NCI-H524 (cell line): ENCODE results near the gene AUTS2.

ENCODE experiments used
- DNase-seq, 2 experiments: peaks; one replicate each; lab custom pipeline; 2025; lab: John Stamatoyannopoulos, UW

AUTS2 gene

DNA sequence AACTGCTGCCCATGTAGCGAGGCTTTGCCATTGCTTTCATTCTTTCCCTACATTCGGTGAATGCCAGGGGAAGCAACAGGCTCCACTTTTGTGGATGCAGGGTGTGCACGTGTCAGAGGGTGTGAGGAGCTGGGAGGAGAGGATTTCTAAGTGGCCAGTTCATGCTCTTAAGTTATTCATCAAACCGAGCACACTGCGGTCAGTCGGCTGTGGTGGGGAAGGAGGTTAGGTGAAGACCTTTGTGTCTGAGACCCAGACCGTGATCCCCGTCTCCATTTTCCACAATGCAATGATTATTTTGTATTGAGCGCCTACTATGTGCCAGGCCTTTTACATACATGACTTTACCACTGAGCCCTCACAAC is 1095.0 kb downstream of the AUTS2 start:
- DNase-seq, result peak in 1 of 2 experiments; percentile 38

DNA sequence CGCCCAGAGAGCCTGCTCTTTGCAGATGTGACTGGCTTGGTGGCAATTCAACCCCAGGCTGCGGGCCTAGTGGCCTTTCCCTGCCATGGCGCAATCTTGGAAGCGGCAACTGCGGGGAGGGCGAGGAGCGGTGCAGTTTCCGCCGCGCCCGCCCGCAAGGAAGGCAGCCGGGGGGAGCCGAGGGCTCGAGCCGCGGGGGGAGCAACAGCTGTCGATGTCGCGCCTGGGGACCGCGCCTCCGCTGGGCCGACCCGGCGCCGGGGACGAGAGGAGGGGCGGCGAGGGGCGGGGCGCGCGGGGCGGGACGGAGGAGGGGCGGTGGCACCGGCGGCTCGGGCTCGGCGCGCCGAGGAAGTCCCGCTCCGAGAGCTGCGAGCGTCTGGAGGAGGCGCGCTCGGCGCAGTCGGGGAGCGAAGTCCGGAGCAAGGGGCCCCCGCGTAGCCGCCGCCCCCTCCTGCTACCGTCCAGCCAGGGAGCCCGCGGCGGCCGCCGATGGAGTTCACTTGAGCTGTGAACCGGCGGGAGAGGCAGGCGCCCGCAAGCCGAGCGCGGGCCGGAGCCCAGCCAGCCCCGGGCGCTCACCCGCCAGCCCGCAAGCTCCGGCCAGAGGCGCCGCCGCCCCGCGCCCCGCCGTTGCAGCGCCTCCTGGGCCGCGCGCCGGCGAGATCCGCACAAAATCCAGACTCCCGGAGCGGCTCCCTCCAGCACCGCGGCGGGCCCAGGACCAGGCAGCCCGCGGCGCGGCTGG is 1095.6 kb downstream of the AUTS2 start:
- DNase-seq, result peak; percentile 67 to 76

DNA sequence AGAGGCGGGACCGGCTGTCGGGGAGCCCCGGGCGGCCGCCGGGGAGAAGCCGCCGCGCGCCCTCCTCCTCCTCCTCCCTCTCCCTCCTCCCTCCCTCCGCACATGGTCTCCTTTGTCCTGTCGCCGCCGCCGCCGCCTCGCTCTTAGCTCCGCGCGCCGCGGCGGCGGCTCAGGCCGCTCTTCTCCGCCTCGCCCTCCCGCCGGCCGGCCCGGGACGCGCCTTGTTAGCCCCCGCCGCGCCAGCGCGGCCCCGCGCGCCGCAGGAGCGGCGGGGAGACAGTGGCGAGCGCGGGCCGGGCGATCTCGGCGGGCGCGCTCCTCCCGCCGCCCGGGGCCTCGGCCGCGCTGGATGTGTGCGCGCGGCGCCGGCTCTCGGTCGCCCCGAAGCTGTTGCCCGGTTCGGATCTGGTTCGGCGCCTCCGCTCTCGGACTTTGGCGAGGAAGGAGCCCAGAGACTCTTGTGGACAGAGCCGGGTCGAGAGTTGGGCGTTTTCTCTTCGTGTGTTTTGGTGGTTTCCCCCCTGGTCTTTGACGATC is 1096.2 kb downstream of the AUTS2 start:
- peak; percentile 3 to 34 for DNase-seq

DNA sequence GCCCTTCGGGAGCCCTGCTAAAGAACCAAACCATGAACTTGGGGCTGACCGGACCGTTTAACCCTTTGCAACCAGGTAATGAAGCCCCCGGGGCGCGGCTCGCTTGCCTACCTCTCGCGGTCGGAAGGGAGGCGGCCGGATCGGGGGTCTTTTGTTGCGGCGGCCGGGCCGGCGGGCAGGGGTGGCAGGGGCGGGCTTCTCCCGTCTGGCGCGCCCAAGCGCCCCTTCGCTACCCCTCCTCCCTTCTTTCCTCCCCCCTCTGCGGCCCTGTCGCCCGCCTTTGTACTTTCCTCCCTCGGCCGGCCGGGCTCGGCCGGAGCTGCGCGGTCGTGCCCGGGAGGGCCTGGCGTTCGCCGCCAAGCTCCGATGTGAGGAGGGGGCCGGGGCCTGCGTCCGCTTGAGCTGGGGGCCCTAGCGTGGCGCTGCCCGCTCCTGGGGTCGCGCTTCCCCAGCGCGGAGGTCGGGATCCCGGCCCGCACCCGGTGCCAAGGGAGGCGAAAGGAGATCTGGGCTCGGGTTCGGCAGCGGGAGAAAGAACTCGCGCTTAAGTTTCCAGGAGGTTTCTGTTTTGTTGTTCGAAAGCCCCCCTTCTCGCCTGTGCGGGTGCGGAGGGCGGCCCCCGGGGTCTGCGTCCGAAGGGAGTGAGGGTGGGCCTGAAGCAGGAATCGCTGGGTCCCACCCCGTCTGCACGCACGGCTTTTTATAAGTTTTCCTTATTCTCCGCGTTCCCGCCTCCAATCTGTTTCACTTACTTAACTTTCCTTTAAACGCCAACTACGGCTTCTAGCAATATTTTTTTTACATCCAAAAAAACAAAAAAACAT is 1096.9 kb downstream of the AUTS2 start:
- DNase-seq, result peak in 1 of 2 experiments; percentile 56

DNA sequence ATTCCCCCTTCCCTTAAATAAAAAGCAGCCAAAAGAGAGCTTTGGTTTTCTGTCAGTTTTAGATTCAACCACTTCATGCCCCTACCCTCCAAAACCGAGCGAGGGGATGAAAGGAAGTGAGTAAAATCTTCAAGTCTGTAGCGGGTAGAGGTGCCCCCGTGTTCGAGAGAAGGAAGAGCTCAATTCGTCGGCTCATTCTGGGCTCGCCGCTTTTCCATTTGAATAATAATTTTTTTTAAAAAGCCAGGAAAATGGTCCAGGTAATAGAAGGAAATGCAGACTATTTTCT is 1097.5 kb downstream of the AUTS2 start:
- peak; percentile 21 to 56 for DNase-seq

DNA sequence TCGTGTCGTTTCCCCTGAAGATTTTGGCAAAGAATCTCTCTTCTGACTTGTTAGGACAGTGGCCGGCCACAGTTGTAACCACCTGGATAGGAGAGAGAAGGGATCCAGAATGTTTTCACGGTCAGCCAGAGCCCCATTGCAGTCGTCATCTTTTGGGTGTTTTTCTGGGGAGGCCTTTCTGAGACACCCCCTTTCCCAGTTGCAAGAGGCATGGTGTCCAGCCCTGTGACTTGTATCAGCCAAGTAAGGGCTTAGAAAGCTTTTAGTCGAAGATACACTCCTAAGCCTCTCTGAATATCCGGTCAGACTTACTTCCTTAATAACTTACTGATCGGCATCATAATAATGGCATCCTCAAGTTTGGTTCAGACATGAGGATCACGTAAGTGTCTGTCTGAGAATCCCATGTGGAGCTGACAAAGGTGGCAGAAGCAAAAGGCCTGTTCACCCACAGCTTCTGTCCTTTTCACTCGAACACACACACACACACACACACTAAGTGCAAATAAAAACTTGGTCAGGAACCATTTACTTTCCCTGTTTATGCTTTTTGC is 1098.0 kb downstream of the AUTS2 start:
- peak; percentile 20 to 47 for DNase-seq

DNA sequence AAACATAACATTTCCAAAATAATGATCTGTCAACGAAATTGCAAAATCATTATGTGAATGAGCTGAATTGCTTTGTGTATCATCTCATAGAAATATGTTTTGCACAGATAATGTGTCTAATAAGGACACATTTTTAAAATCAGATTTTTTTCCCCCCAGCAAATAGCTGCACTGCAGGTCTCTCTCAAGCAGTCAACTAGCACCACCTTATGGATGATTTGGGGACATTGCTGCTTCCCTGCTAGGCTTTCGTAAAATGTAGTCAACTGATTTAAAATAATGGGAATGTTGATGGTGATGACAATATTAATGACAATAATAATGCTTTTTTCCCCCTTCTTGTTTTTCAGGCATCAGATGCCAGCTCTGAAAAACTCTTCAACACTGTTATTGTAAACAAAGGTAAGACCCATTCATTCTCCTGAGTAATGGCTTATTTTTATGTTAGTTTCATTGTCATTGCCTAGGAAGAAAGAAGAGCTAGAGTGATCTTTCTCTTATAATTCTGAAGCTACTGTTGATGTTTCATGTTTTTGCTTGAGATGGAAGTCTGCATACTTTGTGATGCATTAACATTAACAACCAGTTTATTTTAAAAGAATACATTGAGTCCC is 1100.1 kb downstream of the AUTS2 start:
- peak; percentile 42 to 73 for DNase-seq

DNA sequence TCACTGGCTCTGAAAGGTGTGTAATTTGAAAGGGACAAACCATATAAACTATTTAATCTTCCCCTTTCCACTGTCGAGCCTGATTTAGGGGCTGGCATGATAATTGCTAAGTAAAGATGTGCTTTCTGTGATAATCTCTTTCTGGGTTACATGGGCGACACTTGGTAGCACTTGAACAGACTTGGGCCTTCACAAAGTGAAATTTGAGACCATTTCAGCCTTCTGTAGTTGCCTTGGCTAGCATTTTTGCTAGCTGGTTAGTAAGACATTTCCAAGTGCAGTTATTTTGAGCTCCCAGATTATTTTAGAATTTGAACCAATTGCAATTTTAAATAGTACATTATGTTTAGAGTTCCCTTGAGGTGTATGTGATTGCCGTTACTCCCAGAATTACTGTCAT is 1101.0 kb downstream of the AUTS2 start:
- DNase-seq, result peak; percentile 35 to 83

DNA sequence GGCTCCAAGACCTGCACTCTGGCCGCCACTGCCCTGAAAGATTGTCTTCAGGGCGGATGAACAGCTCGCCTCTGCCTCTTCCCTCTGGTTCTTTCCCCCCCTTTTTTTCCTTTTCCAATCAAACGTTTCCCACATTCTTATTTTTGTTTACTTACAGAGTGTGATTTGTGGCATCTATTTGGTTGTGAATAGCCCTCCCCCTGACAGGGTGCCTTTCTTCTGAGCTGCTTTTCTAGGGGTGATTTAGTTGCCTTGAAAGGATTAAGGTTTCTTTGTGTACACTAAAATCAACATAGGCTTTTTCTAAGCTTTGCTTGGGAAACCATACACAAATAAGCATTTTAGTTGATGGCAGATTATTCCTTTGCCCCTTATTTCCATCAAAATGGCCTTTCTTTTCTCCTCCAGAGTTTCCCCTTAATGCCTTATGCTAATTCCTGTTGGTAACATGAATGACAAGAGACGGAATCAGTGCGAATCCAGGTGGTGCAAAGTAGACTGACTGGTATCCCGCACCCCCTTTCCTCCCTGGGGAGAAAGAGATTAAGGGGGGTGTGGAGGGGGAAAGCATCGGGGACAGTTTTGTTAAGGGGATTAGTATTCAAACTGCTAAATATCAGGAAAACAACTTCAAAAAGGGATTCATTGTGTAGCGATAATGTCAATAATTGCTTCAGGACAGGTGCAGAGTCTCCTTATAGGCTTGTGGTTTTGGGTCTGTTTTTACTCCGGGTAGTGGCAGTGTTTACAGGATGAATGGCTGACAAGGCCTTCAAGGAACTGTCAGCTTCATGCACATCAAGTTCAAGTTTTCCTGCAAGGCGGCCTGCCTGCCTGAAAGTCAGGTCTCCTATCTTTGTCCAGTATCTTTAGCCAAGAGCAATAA is 1102.0 kb downstream of the AUTS2 start:
- DNase-seq, result peak; percentile 52 to 70

DNA sequence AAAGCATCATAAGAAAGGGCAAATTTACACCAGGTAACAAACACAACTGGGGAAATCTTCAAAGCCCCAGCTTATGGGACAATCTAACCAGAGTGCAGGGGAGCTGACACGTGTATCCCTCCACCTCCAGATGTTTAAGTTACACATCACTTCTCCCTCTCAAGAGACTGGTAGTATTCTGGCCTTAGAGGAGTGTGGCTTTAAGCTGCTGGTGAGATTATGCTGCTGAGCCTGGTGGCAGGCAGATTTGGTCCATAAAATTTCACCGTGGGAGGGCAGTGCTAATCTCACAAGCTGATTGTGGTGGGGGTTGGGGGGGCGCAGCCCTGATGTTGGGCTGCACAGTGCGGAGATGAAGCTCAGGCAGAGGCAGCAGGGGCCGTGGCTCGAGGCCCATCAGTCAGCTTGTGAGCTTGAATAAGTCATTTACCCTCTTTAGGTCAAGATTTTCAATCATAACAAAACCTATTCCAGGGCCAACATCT is 1102.7 kb downstream of the AUTS2 start:
- DNase-seq, result peak; percentile 67 to 91

DNA sequence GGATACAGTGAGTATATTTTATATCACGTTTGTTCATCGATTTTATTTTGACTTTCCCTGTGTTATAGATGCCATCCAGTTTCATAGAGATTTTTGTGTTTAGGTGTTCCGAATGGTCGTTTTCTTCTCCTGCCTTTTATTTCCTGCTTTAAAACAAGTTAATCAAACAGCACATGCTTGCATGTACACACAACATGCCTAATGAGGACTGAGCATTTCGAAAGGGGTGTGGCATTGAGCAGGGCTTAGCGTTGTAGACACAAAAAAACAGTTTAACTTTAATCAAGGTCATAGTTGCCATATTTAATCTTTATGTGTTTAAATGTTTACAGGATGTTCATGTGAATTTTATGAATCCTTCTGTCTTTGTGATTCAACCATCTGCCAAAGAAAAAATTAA is 1103.2 kb downstream of the AUTS2 start:
- no peak for DNase-seq

DNA sequence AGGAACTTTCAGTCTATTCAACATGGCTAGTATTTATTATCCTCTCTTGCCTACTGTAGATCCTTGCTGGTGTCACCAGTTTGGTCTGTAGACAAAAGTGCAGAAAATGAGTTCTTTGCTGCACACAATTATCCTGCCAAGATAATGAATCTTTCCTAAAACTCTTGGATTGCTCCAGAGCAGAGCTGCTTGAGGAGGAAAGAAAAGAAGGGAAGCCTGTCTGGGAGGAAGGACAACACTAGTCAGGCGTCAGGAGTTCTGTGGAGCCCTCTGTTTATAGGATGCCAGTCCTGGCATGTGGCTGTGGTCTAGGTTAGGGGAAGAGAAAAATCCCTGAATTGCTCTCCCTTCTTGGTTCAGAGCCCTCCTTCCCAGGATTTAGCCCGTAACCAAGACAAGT is 1103.7 kb downstream of the AUTS2 start:
- DNase-seq, result no peak

DNA sequence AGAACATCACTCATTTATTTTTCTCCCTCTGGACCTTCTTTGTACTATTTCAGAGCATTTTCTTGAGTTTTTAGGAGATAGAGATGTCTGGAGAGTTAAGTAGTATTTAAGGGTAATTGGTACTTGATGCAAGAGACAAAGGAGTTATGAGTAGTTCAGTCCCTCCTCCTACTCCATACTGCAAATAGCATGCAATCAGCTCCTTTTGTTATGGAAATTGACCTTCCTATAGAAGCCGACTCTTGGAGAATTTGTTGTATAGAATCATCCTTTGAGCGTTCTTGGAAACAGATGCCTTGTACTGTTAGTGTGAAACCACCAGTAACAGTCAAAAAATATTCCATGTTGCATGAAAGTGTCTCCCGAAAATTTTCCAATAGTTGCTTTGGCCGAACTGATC is 1105.5 kb downstream of the AUTS2 start:
- no peak for DNase-seq

DNA sequence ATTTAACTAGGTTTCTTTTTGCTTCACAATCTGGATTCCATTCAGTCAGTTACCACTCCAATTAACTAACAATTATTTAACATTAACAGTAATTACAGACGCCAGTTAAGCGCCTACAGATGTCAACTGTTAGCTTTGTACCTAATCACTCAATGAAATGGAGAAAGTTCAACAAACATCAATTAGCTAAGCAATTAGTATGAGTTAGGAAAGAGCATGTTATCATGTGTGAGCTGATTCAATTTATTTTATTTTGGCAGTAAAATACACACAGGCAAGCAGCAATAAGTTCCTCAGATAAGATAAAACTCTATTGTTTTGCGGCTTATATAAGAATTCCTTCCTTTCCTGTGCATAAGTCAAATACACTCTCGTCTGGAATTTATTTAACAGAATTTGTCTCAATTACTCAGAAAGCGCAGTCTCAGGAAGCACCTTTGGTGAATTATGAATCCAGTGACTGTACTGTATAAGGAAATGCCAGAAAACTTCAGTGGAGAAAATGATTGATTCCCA is 1106.6 kb downstream of the AUTS2 start:
- DNase-seq, result no peak

DNA sequence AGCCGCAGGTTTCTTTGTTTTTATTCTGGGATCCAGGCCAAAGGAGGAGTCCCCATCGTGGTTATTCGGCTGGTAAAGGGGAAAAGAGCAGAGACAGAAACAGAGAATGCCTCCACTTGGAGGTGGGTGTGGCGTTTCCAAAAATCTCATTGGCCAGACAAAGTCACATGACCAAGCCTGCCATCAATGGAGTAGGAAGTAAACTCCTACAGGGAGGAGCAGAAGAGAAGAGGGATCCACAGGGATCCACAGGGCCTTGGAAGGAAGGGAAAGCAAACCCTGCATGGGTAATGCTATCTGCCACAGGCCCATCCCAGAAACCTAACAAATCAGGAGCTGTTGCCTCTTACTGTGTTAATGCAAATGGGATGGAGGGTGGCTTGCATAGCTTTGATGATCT is 1107.9 kb downstream of the AUTS2 start:
- no peak for DNase-seq

DNA sequence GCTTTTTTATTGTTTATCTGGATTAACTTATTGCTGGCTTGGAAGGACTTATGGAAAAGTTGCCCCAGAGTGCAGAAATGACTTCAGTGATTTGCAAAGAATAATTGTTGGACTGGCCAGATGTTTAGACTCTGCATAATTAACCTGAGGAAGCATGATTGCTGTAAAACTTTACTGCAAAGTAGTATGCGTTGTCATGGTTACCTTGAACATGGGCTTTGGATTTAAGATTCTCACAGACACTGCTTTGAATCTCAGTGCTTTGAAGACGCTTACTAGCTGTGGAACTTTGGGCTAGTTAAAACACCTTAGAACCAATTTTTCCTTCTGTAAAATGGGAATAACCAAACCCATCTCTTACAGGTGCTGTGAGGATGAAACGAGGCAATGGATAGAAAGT is 1108.4 kb downstream of the AUTS2 start:
- no peak for DNase-seq

DNA sequence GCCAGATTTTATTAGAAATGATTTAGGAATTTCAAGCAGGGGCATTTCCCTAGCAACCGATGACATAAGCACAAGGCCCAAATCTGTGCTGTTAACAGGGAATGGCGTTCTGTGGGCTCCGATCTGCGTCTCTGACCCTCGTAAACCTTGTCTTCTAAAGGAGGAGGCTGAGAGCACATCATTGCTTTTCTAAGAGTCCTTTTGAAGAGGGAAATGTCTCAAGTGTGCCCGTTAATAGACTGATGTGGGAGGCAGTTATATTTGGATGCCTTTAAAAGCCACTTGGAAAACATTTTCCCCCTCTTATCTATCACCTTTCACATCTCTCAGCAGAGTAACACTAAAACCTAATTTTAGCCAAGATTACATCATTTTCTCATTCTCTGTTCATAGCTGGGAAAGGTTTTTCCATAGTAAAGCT is 1109.6 kb downstream of the AUTS2 start:
- no peak for DNase-seq

DNA sequence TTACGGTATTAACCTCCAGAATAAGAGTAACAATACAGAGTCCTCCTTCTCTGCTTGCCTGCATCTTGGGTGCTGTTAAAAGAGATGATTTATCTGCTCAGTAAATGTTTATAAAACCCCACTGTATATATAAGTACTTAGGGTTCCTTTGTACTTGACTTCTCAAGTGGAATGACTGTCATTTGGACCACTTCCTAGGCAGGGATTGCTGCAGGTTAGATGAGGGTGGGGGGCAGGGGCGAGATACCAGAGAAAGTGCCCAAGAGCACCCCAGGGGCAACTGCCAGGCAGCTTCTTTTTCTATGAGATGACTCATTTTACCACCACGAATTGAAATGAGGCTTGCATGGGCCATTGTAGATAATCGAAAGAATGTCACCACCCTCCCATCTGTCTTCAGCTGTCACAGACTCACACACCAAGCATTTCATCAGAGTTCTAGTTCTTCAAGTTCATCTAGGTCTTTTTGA is 1111.8 kb downstream of the AUTS2 start:
- DNase-seq, result peak in 1 of 2 experiments; percentile 43

DNA sequence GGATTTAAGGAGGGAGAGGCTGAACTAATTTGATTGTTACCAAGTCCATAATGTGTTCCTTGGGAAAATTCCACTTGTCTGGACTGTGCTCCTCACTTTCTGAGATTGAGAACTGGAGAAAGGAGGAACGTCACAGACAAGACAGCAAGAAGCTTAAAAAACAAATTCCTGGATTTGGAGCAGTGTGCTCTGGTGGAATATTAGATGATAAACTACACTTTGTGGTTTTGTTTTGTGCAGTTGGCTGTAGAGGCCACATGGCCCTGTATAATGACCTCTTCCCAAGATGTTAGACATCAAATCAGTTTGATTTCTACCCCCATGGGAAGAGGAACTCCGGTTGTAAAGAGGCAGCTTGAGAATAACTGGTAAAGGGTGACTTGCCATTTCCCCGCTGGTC is 1112.4 kb downstream of the AUTS2 start:
- no peak for DNase-seq

DNA sequence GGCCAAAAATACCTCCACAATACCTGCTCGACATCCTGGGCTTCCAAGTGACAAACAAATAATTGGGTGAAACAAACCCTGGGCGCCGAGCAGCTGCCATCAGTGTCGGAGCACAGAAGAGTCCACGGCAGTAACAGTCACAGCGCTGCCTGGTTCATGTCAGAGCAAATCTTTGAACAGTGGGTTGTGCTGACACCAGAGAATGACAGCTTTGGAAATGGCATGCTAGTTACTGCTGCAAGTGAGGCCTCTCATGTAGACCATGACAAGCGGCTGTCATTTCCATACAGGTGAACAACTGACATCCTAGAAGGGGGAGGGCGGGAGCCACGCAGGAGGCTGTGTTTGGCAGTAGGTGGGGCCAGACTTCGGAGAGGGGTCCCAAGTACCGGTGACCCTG is 1113.2 kb downstream of the AUTS2 start:
- DNase-seq, result no peak

DNA sequence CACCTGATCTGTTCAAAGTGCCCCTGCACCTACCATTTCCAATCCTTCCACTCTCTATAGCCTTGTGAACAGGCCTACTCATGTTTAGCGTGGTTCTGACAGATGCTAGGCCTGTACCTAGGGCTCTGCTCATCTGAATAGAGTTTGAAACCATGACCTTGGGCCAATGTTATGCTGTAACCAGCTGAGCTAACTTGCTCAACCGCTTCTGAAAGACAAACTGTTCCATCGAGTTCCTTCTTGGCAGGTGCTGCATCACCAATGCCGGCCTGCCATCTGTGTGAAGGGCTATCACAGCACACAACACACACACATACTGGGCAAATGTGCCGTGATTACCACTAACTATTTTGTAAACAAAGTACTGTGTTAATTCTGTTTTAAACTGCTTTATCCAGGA is 1114.7 kb downstream of the AUTS2 start:
- no peak for DNase-seq
